ENCODE results near the gene KLHL2.
"Not testable (repeated sequence)": the region's sequence is repeated elsewhere in the genome, so short reads cannot be mapped to it uniquely, and the experiment has no call there.

KLHL2 gene

DNA sequence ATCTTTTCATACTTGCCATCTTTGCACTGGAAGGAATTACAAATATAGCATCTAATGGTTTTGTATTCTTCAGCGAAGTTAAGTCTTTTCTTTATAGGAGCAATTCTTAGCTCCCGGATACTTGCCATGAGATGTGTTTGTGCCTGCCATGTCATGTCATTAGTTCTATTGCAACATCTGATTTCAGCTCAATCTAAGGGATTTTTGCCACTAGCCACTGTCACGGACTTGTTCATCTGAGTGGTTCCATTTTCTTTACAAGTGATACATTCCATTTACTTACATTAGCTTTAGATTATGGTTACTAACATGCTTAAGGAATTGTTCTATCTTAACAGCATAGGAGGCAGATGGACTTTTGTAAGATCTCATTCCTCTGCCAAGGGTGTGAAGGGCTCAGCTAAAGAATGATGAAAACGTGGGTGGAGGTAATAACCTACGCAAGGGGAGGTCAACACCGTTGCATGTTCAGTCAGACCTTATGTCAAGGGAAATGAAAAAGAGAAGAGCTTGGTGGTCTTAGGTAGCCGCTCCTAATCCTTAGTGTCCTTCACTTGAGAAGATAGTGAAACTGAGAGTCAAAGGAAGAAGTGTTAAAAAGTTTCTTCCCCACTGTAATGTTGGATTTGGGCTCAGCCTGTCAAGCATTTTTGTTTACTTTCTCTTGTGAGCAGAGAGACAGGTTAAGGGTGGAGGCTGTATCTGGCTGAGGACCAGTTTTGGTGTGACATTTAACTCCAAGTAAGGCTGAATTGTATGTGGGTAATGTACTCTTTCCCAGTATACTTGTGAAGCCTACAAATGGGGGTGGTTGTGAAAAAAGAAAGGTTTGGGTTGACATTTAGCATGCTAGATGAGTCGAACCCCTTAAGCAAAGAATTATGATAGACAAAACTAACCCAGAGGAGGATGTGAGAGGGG is 3.6 kb upstream of the KLHL2 start:
- FAIRE-seq, result no peak

DNA sequence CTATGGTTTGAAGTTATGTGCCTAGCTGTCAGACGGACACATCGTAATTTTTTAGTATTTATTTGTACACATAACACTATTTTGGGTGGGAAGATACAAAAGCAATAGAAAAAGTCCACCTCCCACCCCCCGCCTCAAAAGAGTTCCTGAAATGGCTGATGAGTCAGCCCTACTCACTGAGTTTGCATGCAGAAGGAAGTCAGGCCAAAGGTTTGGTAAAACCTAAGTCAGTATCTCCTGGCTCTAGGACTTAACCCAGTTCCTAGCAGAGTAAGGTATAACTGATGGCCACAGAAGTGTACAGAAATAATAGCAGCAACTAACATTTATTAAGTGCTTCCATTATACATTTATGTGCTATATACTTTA is 2.9 kb upstream of the KLHL2 start:
- FAIRE-seq, result no peak

DNA sequence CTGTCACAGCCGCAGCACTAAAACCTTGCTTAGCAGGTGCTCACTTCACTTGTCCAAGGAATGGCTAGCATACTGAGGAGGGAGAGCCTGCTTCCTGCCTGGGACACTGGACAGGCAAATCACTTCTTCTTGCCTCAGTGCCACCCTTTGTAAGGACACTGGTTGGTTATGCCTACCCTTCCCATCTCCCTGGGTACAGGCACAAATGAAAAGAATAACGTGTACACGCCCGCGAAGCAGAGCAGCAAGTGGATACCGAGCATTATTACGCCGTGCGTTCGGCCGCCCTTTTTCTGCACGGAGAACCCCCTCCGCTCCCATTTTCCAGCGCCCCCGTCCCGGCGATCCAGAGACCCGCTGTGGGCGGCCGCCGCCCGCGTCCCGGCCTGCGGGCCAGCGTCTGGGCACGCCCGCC is 338 bp upstream of the KLHL2 start:
- FAIRE-seq, result no peak

DNA sequence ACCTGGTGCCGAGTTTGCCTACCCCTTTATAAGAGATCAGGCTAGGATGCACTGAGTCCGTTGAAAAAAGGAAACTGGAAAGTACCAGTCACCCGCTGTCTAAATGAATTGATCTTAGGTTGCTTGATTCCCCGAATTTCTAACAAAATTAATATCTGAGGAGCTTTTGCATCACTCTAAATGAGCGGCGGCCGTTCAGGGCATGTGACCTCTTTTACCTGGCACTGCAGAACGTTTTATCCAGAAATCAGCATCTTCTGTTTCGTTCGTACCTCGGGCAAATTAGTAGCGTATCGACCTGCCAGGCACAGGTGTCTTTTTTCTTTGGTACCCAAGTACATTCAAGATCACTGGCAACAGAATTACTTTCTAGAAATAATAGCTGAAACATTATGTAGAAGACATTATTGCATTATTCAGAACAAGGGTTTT is 876 bp downstream of the KLHL2 start:
- no peak for FAIRE-seq

DNA sequence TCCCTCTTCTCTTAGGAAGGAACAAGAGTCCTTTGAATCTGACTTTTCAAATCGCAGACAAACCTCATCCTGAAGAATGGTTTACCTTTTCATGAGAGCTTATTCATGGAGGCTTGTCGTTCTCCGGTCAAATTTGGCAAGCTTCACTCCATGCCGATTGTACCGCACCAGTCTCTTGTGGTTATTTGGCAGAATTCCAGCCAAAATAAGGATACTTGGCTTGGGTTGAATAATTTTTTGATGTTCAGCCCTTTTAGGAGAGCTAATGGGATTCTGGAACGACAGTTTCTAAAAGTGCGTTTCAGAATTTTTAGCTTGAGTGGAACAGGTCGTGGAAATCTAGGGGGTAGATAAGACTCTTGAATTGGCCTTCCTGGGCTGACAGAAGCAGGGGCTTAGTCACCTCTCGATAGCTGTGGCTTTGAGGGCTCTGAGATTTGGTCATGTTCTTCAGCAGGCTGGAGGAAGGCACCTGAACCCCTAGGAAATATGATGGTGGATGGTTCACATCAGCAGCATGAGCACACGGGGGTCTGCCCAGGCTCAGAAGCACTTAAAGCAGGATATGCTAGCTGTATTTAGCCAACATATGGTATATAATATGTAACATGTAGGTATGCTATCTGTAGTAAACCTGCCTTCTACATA is 1.5 kb downstream of the KLHL2 start:
- FAIRE-seq, result no peak

DNA sequence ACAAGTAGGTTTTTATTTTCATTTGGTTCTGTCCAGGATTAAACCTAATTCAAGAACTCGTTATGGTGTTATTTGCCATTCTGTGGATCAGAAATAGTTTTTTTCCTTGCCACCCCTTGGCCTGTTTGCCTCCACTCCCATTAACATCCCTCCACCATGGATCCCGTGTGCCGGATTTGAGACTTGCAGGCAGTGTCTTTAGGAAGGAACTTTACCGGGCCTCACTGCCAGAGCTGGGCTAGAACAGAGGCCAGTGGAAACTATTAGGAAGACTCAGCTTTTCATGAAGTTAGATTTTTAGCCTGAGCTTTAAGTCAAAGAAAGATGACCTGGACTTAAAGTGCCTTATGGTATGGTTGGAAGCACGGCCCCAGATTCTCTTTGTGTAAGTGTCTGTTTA is 2.4 kb downstream of the KLHL2 start:
- FAIRE-seq, result no peak

DNA sequence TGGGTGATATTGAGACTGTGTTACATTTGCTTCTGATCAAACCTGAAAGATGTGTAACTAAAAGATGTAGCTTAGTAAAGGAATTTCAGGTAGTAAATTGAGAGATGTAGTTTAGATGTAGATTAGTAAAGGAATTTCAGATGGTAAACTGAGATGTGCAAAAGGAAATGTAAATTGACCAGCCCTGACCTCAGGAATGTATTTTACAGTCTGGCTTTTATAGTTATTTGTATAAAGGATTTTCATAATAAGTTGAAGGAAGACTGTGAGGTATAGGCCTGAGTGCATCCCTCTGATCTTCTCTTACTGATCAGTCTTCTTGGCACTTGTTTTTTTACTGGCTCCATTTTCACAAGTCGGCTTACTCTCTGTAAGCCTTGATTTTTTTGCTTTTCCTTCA is 3.2 kb downstream of the KLHL2 start:
- no peak for FAIRE-seq

DNA sequence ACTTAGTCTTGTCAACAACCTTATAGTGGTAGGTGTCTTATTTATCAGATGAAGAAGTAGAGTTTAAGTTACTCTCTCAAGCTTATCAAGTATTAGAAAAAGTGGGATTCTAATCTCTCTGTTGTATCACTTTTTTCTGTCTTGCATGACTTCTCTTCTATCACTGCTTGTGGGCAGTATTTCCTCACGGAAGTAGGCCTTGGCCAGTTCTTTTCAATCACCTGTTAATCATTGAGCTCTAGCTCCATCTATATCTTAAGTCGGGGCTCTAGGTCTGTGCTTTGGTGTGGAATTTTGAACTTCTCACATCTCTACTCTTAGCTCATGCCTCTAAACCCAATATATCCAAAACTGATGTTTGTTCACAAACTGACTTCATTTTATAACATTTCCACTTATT is 5.3 kb downstream of the KLHL2 start:
- FAIRE-seq, result not testable (repeated sequence)

DNA sequence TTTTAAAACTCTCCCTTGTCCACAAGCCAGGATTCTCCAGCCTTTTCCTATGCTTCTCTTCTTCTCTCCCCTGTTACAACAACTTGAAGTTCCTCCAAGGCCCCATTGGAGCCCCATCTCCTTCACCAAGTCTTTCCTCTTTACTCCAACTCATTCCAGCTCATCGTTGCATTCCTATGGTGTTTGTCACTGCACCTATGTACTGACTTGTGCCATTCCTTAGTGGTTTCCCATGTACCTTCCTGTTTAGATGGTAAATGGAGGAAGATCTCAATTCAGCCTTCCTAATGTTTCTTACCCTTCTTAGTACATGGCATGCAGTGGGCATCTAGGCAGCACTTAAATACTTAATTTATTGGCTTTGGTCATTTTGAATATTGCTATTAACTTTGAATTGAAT is 6.0 kb downstream of the KLHL2 start:
- FAIRE-seq, result not testable (repeated sequence)

DNA sequence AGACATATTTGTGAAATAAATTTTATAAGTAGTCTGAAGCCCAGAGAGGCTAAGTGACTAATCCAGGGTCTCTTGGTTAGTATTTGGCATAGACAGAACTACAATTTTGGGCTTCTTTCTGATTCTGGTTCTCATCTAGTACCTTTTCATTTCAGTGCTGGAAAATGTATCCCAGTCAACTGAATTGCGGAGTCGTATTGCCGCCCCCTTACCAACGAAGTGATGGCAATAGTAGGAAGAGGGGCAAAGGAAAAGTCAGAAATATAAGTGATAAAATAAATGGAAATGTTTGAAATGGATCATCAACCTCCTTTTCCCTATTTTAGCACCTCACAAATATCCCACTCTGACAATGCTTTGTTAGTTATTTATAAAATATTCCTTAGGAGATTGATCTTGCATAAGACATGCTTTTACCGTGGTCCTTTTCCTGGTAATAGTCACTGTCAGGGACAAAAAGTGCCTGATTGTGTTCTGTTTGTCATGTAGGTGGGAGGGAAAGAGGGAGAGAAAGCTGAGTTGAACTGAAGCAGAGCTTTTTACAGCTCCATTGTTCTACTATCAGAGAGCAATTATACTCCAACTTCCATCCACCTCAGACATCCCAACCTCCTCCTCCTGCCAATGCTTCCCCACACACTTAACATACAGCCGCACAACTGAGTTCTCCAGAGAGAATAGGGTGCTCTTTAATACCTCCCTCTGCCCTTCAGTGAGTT is 6.8 kb downstream of the KLHL2 start:
- not testable (repeated sequence) for FAIRE-seq

DNA sequence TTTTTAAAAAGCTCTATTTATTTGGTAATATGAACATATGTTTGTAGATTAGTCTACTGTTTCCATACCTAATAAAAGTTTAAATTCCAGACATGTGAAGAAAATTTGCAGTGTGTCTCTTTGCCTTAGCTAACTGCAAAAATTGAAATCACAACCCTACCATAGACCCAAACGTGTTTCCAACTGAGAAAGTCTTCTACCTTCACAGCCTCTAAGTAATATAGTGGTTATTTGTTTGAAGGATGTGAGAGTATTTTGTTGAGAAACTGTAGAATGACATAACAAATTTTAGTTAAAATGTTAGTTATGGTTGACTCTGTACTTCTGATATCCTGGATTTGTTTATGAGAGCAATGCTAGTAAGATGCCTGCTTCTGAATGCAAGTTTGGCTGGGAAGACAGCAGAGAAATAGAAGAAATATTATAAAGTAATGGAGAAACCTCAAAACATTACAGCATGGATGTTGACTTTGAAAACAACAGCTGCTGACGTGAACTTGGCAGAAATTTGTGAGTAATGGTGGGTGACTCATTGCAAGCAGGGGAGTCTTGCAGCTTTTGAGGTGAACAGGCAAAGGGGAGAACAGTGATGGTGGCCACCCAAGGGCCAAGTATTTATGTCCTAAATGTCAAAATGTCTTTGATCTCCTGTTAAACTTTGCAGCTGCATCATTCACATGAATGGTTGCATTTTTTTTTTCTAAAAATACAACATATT is 7.8 kb downstream of the KLHL2 start:
- not testable (repeated sequence) for FAIRE-seq

DNA sequence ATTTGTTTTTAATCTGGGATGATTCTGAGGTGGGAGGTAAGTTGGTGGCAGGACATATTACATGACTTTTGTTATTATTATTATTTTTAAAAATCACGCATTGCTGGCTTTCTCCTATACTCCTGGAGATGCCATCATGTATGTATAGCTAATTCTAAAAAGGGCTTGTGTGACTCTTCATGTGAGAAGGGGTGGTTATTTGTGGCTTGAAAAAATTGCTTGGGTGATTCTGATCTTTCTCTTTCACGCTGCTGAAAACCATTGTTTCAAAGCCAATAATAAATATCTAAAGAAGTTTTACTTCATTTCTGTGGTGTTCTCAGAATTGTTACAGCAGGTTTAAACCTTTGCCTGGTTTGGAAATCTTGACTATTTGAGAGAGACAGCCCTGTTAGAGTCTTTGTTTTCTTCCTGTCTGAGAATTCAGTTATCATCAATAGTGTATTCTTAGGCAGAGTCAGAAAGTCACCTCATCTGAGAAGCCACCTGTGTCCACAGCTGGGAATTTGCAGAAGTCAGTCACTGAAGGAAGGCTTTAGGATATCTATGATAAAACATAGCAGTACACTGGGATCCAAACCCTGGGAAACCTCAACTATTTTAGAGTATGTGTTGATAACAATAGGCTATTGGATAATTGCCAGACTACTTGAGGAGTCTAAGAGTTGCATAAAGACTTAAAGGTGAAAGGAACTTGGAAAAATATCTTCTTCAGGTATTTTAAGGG is 8.6 kb downstream of the KLHL2 start:
- FAIRE-seq, result not testable (repeated sequence)

DNA sequence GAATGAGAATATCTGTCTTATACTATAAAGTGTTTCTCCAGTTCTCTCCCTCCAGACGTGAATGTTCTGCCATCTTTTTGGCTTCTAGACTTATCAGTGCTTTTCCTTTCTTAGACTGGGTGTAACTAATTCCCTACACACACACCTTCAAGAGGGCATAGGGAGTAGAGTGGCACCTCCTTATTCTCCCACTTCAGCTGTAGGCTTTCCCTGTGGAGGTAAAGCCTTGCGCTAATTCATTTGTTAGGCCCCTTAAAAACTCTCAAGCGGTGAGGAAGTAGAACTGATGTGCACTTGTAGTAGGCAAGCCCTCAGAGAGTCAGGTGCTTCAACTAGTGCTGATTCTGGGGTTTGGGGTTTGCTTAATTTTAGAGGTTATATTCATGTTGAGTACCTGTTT is 10.0 kb downstream of the KLHL2 start:
- no peak for FAIRE-seq

DNA sequence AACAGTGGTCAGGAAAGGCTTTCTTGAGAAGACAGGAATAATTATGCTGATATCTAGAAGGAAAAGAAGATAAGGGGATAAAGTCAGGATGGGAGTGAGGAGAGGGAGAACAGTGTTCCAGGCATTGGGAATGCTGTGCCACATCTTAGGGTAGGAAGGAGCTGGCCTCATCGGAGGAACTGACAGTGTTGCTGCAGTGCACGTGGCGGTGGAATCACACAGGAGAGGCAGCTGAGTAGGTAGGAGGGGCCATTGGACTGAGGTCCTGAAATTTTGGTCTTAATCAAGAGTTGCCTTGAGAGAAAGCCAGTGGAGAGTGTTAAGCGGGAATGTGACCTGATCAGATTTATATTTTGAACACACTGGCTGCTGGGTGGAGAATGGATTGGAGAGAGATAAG is 13.9 kb downstream of the KLHL2 start:
- FAIRE-seq, result not testable (repeated sequence)

DNA sequence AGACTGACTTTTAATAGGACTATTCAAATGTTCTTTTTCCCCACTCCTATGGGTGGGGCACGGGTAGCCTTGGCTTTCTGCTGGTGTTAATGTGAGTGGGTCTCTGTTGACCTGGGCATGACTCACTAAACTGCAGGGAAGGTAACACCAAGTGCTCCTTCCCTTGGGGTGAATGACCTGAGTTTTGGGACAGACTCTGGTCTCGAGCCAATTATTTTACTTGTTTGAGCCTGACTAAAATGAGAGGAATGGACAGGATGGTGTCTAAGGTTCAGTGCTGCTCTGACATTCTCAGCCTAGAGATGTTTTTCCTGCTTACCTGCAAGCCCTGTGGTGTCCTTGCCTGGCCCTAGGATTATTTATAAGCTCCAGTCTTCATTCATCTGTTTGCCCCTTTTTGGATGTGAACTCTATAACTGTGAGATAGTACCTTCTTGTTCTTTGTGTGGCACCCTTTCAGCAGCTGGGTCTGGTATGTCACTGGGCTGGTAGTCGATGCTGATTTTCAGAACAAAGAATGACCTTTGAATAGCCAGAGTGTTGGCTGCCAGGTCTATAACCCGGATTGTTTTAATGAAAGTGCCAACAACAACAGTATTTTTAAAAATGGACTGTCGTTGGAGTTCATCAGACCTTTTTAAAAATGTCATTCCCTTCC is 14.8 kb downstream of the KLHL2 start:
- not testable (repeated sequence) for FAIRE-seq

DNA sequence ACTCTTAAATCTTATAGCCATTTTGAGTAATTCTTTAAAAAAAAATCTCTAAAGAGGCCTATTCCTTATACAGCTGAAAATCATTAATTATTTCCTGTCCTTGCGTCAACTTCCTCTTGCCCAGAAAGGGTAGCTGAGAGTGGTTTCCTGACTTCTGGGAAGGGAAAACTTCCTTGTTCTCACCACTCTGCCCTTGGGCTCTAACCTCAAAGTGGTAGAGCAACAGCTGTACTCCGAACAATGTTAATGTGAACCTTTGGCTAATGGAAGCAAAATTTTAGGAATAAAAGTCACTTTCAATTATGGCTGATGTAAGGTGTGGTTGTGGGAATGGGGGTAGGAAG is 15.3 kb downstream of the KLHL2 start:
- no peak for FAIRE-seq

DNA sequence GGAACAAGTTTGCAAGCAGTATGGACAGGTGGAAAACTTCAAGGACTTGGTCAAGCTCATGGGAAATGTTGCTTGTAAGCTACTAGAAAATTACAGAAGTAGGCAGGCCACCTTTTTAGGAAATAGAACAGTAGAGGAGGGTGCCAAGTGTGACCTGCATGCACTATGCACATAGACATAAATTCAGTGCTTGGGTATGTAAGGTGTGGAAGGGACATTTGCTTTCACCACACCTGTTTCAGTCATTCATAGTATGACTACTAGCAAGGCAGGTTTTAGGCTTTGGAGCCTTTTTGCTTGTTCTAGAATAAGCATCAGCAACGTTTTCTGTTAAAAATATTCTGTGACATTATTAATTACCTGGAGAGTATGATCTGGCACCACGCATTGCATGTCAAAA is 20.0 kb downstream of the KLHL2 start:
- not testable (repeated sequence) for FAIRE-seq

DNA sequence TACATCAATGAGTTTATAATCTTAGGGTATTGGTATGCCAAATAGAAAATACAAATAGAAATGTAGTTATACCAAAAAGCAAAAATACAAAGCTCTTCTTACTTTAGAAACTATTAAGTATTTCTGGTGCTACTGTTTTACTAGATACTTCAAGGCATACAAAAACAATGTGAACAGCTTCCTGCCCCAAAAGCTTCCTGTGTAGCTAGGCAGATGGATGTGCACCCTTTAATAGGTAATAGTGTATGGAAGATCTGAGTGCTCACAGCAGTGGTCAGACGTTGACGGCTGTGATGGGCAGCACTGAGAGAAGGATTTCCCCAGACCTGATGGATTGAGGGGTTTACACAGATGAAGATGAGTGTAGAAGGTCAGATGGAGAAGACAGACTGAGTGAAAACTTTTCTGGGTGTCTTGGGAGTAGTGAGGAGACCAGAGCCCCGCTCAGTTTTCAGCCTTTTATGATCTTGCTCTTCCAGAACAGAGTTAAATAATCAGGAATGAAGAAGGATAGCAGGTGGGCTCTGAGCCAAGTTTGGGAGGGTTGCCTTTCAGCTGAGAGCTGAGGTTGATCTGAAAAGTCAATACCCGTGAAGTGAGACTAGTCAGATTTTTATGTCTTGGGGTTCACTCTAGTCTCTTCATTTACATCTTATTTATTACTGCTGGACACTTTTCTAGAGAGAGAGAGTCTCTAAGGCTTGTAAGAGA is 22.3 kb downstream of the KLHL2 start:
- not testable (repeated sequence) for FAIRE-seq

DNA sequence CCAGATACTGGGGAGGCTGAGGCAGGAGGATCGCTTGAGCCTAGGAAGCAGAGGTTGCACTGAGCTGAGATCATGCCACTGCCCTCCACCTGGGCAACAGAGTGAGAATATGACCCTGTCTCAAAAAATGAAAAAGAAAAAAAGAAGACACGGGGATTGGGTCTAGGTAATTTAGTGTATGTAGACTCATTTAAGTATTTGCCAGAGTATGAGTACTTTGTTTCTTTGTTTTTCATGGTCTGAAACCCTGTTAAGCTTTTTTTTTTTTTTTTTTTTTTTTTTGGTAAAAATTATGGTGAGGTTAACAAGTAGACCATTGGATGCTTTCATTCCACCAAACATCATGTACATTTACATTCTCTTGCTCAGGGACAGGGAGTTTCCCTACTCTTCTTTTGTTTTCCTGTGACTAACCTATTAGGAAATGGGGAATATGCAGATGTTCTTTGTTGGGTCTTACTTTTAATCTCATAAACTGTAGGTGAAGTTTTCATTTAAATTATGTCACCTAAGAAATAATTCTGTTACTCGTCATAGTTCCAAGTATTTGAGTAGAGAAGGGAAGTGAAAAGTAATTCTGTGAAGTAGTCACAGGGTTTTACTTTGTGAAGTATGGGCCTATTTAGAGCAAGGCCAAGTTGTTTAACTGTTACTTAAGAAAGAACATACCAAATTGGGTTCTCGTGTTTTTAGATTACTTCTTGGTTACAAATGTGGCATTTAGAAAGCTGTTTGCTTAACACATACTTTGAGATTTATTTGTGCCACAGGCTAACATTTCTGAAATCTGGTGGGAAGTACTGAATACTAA is 25.5 kb downstream of the KLHL2 start:
- not testable (repeated sequence) for FAIRE-seq

DNA sequence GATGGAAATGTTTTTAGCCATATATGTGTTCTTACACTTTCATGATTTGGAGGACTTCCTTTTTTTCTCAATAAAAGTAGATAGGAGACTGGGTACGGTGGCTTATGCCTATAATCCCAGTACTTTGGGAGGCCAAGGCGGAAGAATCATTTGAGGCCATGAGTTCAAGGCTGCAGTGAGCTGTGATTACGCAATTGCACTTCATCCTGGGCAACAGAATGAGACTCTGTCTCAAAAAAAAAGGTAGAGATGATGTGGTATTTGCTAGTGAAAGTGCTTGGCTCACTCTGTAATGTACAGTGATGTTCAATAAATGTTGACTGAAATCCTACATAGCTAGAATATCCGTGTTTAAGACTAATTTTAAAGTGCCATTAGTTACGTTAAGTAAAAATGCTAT is 27.4 kb downstream of the KLHL2 start:
- no peak for FAIRE-seq
